Measurements from ENCODE around the gene ABLIM3. TPM values are rescaled to one million over a fixed set of nuclear protein-coding genes. Genes with fewer than 3 reads are reported as not detected.
A peak's percentile ranks its signal among the peaks of the same experiment; 100 is the strongest.

The ABLIM3 gene
- total RNA-seq, 4 donors from 2014 or later: 10.5 to 30.4 (median 22.3) TPM

- Histone ChIP-seq H3K9me3 (no peaks in the 10 kb centered on the region), H3K4me3 (replicated peaks in 1 of 3) (no peak overlapping the region), H3K4me1 (no peaks in the 10 kb centered on the region), H3K27me3 (no peaks in the 10 kb centered on the region), H3K36me3 (no peaks in the 10 kb centered on the region), H3K27ac (no peak overlapping the region)
- TF ChIP-seq CTCF (IDR thresholded peaks at IDR 0.05) (no peak), POLR2A (IDR thresholded peaks at IDR 0.05) (no peak)
- DNase-seq: no peak
- WGBS, 2 donors: 82 to 94% methylated on average over 1 of the region's 1 CpG
- intact Hi-C loops (cut with DNase I): no loop called here
Observed at GRCh38 chr5:149260761-149261160, 119.5 kb downstream of the ABLIM3 start.

DNA sequence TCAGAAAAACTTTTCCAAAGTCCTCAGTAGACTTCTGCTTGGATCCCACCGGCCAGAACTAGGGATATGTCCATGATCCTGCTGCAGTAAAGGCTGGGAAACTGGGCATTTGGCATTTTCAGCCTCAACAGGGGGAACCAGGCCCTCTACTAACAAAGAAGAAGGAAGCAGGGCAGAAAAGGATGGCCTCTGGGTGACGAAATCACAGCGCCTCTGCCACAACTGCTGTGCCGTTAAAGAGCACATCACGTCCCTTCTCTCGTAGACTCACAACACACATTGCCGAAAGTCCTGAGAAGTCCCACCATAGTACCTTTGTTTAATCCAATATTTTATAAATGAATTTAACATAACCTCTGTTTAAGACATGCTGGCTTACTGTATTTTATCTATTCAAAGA lies 120.0 kb downstream of the ABLIM3 start:
- 65 to 81% methylated on average over 7 of the region's 7 CpGs for WGBS, 2 donors
- intact Hi-C loops (cut with DNase I): no loop called here
- no peak overlapping the region for H3K4me3 ChIP-seq (replicated peaks in 1 of 3)

GRCh38 chr5:149262315-149262714 lies 121.0 kb downstream of the ABLIM3 start:
- no peak for TF ChIP-seq POLR2A (IDR thresholded peaks at IDR 0.05)
- TF ChIP-seq CTCF (IDR thresholded peaks at IDR 0.05): no peak
- Histone ChIP-seq H3K27me3 (no peaks in the 10 kb centered on the region), H3K36me3 (no peaks in the 10 kb centered on the region), H3K4me3 (replicated peaks in 1 of 3) (no peak overlapping the region), H3K9me3 (no peaks in the 10 kb centered on the region), H3K27ac (no peak overlapping the region), H3K4me1 (no peaks in the 10 kb centered on the region)
- intact Hi-C loops (cut with DNase I): no loop called here
- 72 to 83% methylated on average over 4 of the region's 4 CpGs for WGBS, 2 donors
- no peak for DNase-seq

More for the DNA sequence above, 120.0 kb downstream of the ABLIM3 start:
- TF ChIP-seq CTCF (IDR thresholded peaks at IDR 0.05) (no peak), POLR2A (IDR thresholded peaks at IDR 0.05) (no peak)
- no peaks in the 10 kb centered on the region for H3K9me3 ChIP-seq
- H3K27me3 ChIP-seq: no peaks in the 10 kb centered on the region
- H3K4me1 ChIP-seq: no peaks in the 10 kb centered on the region
- no peaks in the 10 kb centered on the region for H3K36me3 ChIP-seq
- DNase-seq: no peak
- H3K27ac ChIP-seq: no peak overlapping the region

- H3K4me1 ChIP-seq: no peaks in the 10 kb centered on the region
- no peaks in the 10 kb centered on the region for H3K36me3 ChIP-seq
- H3K4me3 ChIP-seq (replicated peaks in 1 of 3): no peak overlapping the region
- intact Hi-C loops (cut with DNase I): no loop called here
- no peaks in the 10 kb centered on the region for H3K9me3 ChIP-seq
- H3K27me3 ChIP-seq: no peaks in the 10 kb centered on the region
- 14 to 32% methylated on average over 12 of the region's 12 CpGs for WGBS, 2 donors
- TF ChIP-seq CTCF (IDR thresholded peaks at IDR 0.05) (peak in 3 of 6 experiments; percentile 26 to 52 (median 31)), POLR2A (IDR thresholded peaks at IDR 0.05) (no peak)
- DNase-seq: peak in 1 of 2 donors; percentile 25
- H3K27ac ChIP-seq: no peak overlapping the region
Observed at GRCh38 chr5:149264439-149265067, 123.3 kb downstream of the ABLIM3 start.

DNA sequence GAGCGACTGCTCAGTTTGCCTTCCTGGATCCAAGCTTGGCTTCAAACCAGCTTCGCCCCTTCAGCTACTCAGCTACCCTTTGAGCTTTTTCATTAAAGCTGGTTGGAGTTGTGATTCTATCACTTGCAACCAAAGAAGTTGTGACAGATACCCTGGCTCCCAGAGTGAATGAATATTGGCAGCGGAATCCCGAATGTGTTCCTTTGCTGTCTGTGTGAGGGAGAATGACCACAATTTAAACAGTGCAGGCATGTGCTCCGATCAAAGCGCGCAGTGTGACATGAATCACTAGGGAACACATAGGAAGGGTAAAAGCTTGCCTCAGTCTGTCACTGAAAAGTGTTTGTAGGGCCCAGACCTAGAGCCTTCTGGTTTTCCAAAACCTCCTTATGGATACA lies 123.8 kb downstream of the ABLIM3 start:
- Histone ChIP-seq H3K4me1 (no peaks in the 10 kb centered on the region), H3K9me3 (no peaks in the 10 kb centered on the region), H3K27ac (no peak overlapping the region), H3K4me3 (replicated peaks in 1 of 3) (no peak overlapping the region), H3K36me3 (no peaks in the 10 kb centered on the region), H3K27me3 (no peaks in the 10 kb centered on the region)
- DNase-seq: no peak
- intact Hi-C loops (cut with DNase I): no loop called here
- 79 to 86% methylated on average over 7 of the region's 7 CpGs for WGBS, 2 donors
- TF ChIP-seq POLR2A (IDR thresholded peaks at IDR 0.05): no peak
- TF ChIP-seq CTCF (IDR thresholded peaks at IDR 0.05): no peak

Data from thyroid gland (tissue), 4 donors.